Type B pancreatic cell (in vitro differentiated cells): Measurements from ENCODE around the gene PHF12. TPM values are rescaled to one million over a fixed set of nuclear protein-coding genes. Genes with fewer than 3 reads are reported as not detected.

Source experiments
- DNase-seq: peaks from one replicate; pipeline ENCODE4 v3.0.0; 2021; ENCODE audit warnings: mixed read lengths; ENCODE audit not compliant: unreplicated experiment; ENCODE audit errors: extremely low spot score
- H3K27ac Mint-ChIP-seq: 2 replicates; pipeline ENCODE4 v1.8.0; 2021; ENCODE audit warnings: mild to moderate bottlenecking, mixed read lengths
- H3K27me3 Mint-ChIP-seq: 2 replicates; pipeline ENCODE4 v1.8.0; 2021; ENCODE audit warnings: mixed read lengths
- H3K36me3 Mint-ChIP-seq: 2 replicates; pipeline ENCODE4 v1.8.0; 2021; ENCODE audit warnings: mixed read lengths
- H3K4me1 Mint-ChIP-seq: one replicate; pipeline ENCODE4 v1.8.0; 2021; ENCODE audit warnings: mixed read lengths; ENCODE audit not compliant: unreplicated experiment
- H3K4me3 Mint-ChIP-seq: 2 replicates; pipeline ENCODE4 v1.8.0; 2021; ENCODE audit warnings: mild to moderate bottlenecking, mixed read lengths
- H3K9me3 Mint-ChIP-seq: 2 replicates; pipeline ENCODE4 v1.8.0; 2021; ENCODE audit warnings: mixed read lengths
- CTCF ChIP-seq: fragments of 200-600 bp; sonication (generic); conservative IDR thresholded peaks from 2 replicates; pipeline ENCODE4 v1.5.0; 2021; ENCODE audit warnings: antibody characterized with exemption, mild to moderate bottlenecking
- total RNA-seq: library from RNA; stranded (reverse); gene quantifications from 2 replicates; pipeline ENCODE4 v1.2.1, GENCODE V29; 2021; ENCODE audit warnings: low replicate concordance

PHF12 gene
- total RNA-seq, 1 donor from 2014 or later: 58.0 TPM

DNA sequence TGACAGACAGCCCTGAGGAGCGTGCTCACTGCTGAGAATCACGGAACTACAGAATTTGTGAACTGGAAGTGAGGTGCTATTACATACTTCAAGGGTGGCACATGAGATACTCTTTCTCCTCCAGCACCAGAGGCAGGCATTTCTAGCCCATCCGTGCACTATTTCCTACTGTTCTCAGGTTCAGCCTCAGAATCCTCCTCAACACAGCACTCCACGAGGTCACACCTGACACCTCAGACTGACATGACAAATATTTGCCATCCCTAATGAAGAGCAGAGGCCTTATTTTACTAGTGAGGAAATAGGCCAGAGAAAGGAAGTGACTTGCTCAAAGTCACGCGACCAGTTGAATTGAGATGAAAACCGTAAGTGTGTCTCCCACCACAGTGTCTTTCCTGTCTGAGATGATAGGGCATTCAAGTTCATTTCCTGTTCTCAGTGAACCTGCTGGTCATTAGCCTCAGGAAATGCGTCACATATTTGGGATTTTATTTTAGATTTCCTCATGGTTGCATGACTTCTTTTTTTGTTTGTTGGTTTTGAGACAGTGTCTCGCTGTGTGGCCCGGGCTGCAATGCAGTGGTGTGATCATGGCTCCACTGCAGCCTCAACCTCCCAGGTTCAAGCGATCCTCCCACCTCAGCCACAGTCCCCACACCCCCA lies 30.9 kb upstream of the PHF12 start:
- Mint-ChIP-seq H3K27me3 (peaks cover 61% of the 10 kb centered on the region), H3K9me3 (no peaks in the 10 kb centered on the region), H3K4me1 (peaks cover 9% of the 10 kb centered on the region), H3K4me3 (no peak overlapping the region), H3K36me3 (no peaks in the 10 kb centered on the region), H3K27ac (no peak overlapping the region)
- TF ChIP-seq CTCF: no peak
- no peak for DNase-seq

- Mint-ChIP-seq H3K9me3 (no peaks in the 10 kb centered on the region), H3K4me3 (no peak overlapping the region), H3K4me1 (peaks cover 3% of the 10 kb centered on the region), H3K27me3 (peaks cover 46% of the 10 kb centered on the region), H3K36me3 (no peaks in the 10 kb centered on the region), H3K27ac (no peak overlapping the region)
- no peak for TF ChIP-seq CTCF
- DNase-seq: no peak
Measured at GRCh38 chr17:28978356-28978964, 27.1 kb upstream of the PHF12 start.

- Mint-ChIP-seq H3K4me3 (no peak overlapping the region), H3K9me3 (no peaks in the 10 kb centered on the region), H3K4me1 (peaks cover 2% of the 10 kb centered on the region), H3K27me3 (peaks cover 43% of the 10 kb centered on the region), H3K36me3 (no peaks in the 10 kb centered on the region), H3K27ac (no peak overlapping the region)
- DNase-seq: no peak
- no peak for TF ChIP-seq CTCF
Measured at GRCh38 chr17:28977659-28978355, 26.5 kb upstream of the PHF12 start.

- no peak overlapping the region for H3K27ac Mint-ChIP-seq
- no peaks in the 10 kb centered on the region for H3K9me3 Mint-ChIP-seq
Measured at GRCh38 chr17:28975646-28976045, 24.3 kb upstream of the PHF12 start.

DNA sequence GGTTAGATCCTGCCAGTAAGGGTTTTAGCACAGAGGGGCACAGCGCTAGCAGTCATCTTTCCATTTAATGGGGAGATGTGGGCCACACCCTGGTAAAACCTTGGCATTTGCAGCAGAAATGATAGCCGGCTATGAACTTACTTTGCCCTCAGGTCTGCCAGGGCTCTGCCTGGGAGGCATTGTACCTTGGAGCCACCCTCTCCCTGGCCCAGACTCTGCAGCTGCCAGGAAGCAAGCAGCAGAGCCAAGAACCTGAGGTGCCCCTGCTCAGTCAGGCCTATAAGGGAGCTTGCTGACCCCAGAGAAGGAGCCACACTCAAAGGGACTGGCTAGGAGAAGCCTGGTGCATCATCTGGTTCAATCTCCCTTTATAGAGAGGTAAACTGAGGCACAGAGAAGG lies 23.7 kb upstream of the PHF12 start:
- H3K27ac Mint-ChIP-seq: no peak overlapping the region

More at GRCh38 chr17:28975646-28976045, 24.3 kb upstream of the PHF12 start:
- H3K4me1 Mint-ChIP-seq: peaks cover 10% of the 10 kb centered on the region
- no peak for DNase-seq
- peaks cover 48% of the 10 kb centered on the region for H3K27me3 Mint-ChIP-seq
- H3K4me3 Mint-ChIP-seq: no peak overlapping the region
- no peaks in the 10 kb centered on the region for H3K36me3 Mint-ChIP-seq
- no peak for TF ChIP-seq CTCF

More for the DNA sequence above, 23.7 kb upstream of the PHF12 start:
- Mint-ChIP-seq H3K4me1 (peaks cover 16% of the 10 kb centered on the region), H3K9me3 (no peaks in the 10 kb centered on the region), H3K4me3 (no peak overlapping the region), H3K27me3 (peaks cover 54% of the 10 kb centered on the region), H3K36me3 (no peaks in the 10 kb centered on the region)
- no peak for TF ChIP-seq CTCF
- no peak for DNase-seq
